GM19438 (cell line): ENCODE measurements around the gene CRACDL.

Experiments used
- ATAC-seq: cut with Tn5 transposase; IDR thresholded peaks from one replicate; pipeline ENCODE4 v1.9.1; 2021; ENCODE audit warnings: low read depth; ENCODE audit not compliant: unreplicated experiment

CRACDL gene

DNA sequence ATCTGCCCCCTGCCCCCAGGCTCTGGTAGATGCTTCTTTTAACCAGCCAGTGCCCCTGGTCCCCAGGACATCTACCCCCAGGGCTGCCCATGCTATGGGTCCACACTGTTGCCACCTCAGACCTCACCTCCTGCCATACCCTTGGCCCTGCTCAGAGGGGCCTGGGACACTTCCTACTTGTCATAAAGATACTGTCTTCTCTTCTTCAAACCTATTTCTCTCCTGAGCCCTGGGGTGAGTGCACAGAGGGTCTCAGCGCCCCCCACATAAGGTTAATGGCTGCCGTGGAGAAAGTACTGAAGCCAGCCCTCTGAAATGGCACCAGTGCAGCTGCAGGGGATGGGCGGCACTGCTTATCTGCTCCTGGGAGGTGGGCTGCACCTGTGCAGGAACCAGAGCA, 127.5 kb downstream of the CRACDL start:
- no peak for ATAC-seq

DNA sequence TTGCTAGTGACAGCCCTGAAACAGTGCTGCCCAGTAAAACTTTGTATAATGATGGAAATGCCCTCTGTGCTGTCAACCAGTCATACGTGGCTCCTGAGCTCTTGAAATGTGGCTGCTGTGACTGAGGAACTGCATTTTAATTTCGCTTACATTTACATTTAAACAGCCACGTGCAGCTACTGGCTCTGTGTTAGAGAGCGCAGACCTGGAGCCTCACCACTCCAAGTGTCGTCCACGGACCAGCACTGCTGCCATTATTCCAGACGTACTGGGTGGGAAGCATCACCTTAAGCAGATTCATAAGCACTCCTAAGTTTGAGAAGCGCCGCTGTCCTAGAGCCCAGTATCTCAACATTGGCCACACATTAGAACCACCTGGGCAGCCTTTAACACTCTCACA, 128.1 kb downstream of the CRACDL start:
- no peak for ATAC-seq

DNA sequence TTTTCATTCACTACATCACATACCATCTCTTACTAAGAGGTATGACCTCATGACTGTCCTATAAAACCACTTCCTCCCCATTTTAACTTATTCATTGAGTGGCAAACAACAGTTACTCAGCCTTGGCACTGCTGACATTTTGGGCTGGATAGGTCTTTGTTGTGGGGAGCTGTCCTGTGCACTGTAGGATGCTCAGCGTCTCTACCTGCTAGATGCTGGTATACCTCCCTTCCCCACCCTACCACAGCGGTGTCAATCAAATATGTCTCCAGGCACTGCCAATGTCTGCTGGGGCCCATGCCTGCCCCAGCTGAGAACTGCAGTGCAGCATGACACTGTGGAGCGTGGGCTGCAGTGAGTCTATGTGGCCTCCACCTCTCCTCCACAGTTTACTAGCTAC, 128.8 kb downstream of the CRACDL start:
- ATAC-seq: no peak

DNA sequence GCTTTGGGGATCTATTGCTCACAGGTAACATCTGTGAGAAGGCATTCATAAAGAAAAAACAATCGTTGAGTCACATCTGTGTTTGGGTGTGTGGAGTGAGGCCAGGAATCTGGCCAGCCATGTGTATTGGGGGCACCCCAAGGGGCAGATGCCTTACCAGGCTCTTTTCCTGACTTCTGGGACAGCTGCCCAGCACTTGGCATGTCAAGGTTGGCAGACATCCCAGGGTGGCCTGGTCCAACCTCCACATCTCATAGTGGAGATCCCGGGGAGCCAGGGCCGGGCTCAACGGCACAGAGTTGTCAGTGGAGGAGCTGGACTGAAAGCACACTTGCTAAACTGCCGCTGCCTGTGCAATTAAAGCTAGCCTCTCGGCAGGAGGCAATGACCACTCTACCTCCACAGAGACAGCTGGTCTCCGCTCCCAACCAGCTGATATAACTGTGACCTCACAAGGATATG, 129.8 kb downstream of the CRACDL start:
- no peak for ATAC-seq

DNA sequence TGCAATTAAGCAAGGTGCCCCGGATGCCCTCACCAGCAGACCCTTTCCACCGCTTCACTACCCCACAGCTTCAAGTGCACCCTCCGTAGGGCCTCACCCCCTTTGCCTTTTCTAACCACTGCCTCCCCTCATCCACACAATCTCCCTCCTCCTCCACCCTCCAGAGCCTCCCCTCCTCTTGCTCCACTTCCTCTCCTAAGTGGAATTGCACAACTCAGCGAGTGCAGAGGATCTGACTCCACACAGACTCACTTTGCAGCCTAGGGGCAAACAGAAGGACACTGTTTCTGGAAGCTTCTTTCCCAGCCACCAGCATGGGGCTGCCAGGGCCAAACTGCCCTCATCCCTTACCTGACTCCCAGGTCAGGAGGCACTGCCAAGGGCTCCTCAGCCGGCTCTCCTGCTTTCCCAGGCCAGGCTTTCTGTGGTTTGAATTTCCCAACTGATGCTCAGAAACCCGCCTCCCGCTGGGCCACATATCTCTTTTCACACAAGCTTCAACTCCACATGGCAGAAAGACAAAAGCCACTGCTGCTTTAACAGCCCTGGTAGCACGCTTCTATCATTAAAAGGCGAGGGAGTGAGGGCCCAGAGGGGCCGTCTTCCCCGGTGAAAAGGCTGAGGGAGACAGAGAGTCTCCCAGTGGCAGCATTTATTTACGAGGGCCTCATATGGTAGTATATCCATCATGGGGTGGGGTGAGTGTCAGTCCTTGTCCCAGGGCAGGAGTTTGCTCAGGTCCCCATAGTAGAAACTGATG, 130.4 kb downstream of the CRACDL start:
- no peak for ATAC-seq

DNA sequence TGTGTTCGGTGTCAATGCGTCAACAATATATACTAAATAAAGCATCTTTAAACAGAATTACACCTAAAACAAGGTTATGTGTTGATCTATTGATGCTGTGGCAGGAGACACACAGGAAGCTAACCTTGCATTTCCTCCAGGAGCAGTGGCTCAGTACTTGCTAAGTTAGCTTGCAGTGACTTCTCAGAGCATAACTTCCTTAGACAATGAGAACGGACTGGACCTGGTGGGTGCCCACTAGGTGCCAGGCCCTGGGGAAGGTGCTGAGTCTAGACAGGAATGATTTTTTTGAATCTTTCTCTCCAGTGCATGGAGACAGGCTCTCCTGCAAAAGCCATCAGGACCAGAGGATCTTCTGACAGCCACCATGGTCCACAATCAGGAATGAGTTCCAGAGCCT, 131.3 kb downstream of the CRACDL start:
- no peak for ATAC-seq

DNA sequence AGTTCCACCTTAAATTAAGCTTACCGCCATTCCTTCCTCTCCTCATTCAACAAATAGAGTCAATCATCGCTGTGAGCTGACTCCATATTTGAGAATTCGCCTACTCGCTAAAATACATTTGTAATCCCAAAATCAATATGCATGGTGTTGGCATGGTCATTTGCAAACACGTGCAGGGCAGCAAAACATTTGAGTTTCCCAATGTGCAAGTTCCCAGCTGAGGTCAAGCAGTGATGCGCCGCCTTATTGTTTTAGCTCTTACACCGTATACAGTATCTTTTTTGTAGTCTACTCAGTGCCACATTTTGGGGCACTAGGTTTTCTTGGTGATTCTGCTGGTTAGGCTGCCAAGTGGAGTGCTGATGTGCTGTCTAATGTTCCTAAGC, 131.8 kb downstream of the CRACDL start:
- ATAC-seq: no peak

GRCh38 chr2:98803405-98804264, 132.4 kb downstream of the CRACDL start:
- ATAC-seq: no peak

GRCh38 chr2:98802344-98802743, 133.7 kb downstream of the CRACDL start:
- ATAC-seq: no peak

DNA sequence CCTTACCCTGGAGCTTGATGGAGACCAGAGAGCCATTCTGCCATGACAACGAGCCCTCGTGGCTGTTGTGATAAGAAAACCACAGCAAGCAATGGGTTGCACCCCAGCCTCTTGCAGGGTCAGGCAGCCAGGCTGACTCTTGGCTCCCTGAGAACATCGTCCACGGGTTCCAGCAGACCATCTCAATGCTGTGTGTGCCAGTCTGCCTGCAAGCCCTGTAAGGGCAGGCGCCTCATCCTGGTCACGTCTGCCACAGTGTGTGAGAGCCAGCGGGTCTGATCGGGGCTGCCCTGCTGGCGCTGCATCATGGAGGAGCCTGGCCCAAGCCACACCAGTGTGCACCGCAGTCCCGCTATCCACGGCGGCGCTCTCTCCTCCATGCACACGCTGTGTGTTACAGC, 134.1 kb downstream of the CRACDL start:
- no peak for ATAC-seq

GRCh38 chr2:98801286-98801685, 134.7 kb downstream of the CRACDL start:
- ATAC-seq: no peak

- no peak for ATAC-seq
Measured at GRCh38 chr2:98800330-98801064, 135.5 kb downstream of the CRACDL start.

GRCh38 chr2:98799375-98800329, 136.4 kb downstream of the CRACDL start:
- ATAC-seq: no peak

GRCh38 chr2:98796775-98797544, 139.1 kb downstream of the CRACDL start:
- no peak for ATAC-seq

GRCh38 chr2:98795891-98796676, 139.9 kb downstream of the CRACDL start:
- no peak for ATAC-seq

DNA sequence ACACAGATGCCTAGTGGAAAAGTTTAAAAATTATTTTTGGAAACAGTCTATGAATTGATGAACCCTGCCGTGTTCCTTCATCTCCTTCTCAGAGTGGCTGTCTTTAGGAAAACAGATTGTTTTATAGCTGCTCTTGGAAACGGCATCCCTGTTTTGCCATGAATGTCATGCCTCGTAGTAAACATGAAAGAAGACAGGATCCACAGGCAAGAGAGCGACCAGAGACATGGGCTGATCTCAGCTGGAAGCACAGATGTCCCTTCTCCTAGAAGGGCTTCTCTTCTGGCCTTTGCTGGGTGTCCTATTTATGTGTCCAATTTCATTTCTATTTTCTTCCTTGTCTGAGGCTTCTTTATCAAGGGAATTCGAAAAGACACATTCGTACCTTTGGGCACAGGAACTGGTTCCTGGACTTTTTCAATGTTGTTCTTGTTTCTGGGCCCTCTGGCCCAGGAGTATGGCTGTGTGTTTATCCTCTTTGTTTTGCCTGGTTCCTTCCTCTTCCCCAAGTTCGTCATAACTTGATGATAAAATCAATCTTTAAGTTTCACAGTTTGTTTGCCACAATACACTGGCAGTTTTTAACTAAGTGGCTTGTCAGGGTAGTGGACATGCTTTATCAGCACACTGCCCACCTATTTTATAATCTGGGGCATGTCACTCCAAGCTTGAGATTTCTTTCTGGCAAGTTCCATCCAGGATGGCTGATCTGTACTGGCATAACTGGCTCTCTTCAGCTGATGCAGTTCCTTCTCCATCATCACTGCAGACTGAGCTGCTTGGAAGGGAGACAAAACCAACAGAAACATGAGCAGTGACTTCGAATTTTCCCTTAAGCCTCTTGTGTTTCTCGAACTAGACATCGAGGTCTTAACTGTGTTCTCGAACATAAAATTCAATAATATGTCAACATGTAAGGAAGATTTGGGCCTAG, 141.9 kb downstream of the CRACDL start:
- ATAC-seq: no peak

GRCh38 chr2:98793275-98793674, 142.8 kb downstream of the CRACDL start:
- ATAC-seq: no peak
